Calu3 (cell line): ENCODE measurements around the gene SLC25A33. TPM values are rescaled to one million over a fixed set of nuclear protein-coding genes. Genes with fewer than 3 reads are reported as not detected.
"Not testable (repeated sequence)": the region's sequence is repeated elsewhere in the genome, so short reads cannot be mapped to it uniquely, and the experiment has no call there.

Source experiments
- BruUV-seq: library from RNA; stranded (reverse); fragments of 400-500 nt; replicated peaks from 2 replicates; lab custom pipeline; 2021; lab: Mats Ljungman, UMichigan
- CTCF ChIA-PET: fragments of 300-600 bp; sonication (Branson Sonifier 250); formaldehyde crosslinking; loops from one replicate; lab custom pipeline; 2022; ENCODE audit warnings: antibody characterized with exemption; lab: Charles Lee
- DNase-seq: peaks from one replicate; pipeline ENCODE4 v3.0.0; 2022
- H3K27ac Mint-ChIP-seq: one replicate; pipeline ENCODE4 v1.8.0; 2022; ENCODE audit warnings: mixed read lengths; ENCODE audit not compliant: unreplicated experiment
- H3K27me3 Mint-ChIP-seq: one replicate; pipeline ENCODE4 v1.8.0; 2022; ENCODE audit warnings: mixed read lengths; ENCODE audit not compliant: unreplicated experiment
- H3K36me3 Mint-ChIP-seq: one replicate; pipeline ENCODE4 v1.8.0; 2022; ENCODE audit warnings: mild to moderate bottlenecking, moderate library complexity, mixed read lengths; ENCODE audit not compliant: insufficient read depth, unreplicated experiment
- H3K4me1 Mint-ChIP-seq: one replicate; pipeline ENCODE4 v1.8.0; 2022; ENCODE audit warnings: mild to moderate bottlenecking, low read depth, mixed read lengths; ENCODE audit not compliant: unreplicated experiment
- H3K4me3 Mint-ChIP-seq: one replicate; pipeline ENCODE4 v1.8.0; 2022; ENCODE audit warnings: mild to moderate bottlenecking, low read depth, moderate library complexity, mixed read lengths; ENCODE audit not compliant: unreplicated experiment
- H3K9me3 Mint-ChIP-seq: one replicate; pipeline ENCODE4 v1.8.0; 2022; ENCODE audit warnings: low read depth, mixed read lengths; ENCODE audit not compliant: unreplicated experiment
- CTCF ChIP-seq: fragments of 200-600 bp; IDR thresholded peaks from one replicate; pipeline ENCODE4 v1.8.0; 2022; ENCODE audit warnings: antibody characterized with exemption; ENCODE audit not compliant: unreplicated experiment
- intact Hi-C: fragments of 100-400 bp; cut with micrococcal nuclease; formaldehyde crosslinking; loops from one replicate; pipeline ENCODE4 v1.10.0; 2022; ENCODE audit not compliant: unreplicated experiment
- total RNA-seq: library from RNA; stranded (reverse); gene quantifications from 2 replicates; pipeline ENCODE4 v1.2.3, GENCODE V29; 2022

Gene SLC25A33
- total RNA-seq, 1 experiment from 2014 or later = 5.2 TPM

- DNase-seq = no peak
- Mint-ChIP-seq H3K27ac (no peak overlapping the region), H3K4me1 (no peaks in the 10 kb centered on the region), H3K9me3 (no peaks in the 10 kb centered on the region), H3K4me3 (no peak overlapping the region), H3K27me3 (no peaks in the 10 kb centered on the region), H3K36me3 (peaks cover 17% of the 10 kb centered on the region)
- CTCF ChIA-PET = no interaction called here
- no TSS peak for BruUV-seq
- no peak for TF ChIP-seq CTCF
- intact Hi-C loops = no loop called here
Measured at GRCh38 chr1:9569267-9569666, 30.0 kb downstream of the SLC25A33 start.

- H3K4me3 Mint-ChIP-seq, H3K4me1 Mint-ChIP-seq, DNase-seq, H3K27me3 Mint-ChIP-seq, BruUV-seq, H3K9me3 Mint-ChIP-seq, H3K27ac Mint-ChIP-seq: not testable (repeated sequence)
- CTCF ChIA-PET = interaction anchor here (1.1 kb wide), 1 partner anchor 76 kb away, joined by 3 read pairs; no protein-coding TSS in a partner anchor
- intact Hi-C loops = loop anchor here (5.0 kb wide), 1 partner anchor 79 kb away; no protein-coding TSS in a partner anchor
- peaks cover 15% of the 10 kb centered on the region for H3K36me3 Mint-ChIP-seq
Measured at GRCh38 chr1:9570886-9571529, 31.7 kb downstream of the SLC25A33 start.

- H3K9me3 Mint-ChIP-seq = no peaks in the 10 kb centered on the region
- peaks cover 15% of the 10 kb centered on the region for H3K36me3 Mint-ChIP-seq
- intact Hi-C loops = loop anchor here (5.0 kb wide), 1 partner anchor 81 kb away; no protein-coding TSS in a partner anchor
- no TSS peak for BruUV-seq
- no peak for DNase-seq
- CTCF ChIA-PET = no interaction called here
- no peak overlapping the region for H3K27ac Mint-ChIP-seq
- H3K27me3 Mint-ChIP-seq = no peaks in the 10 kb centered on the region
- no peaks in the 10 kb centered on the region for H3K4me1 Mint-ChIP-seq
- H3K4me3 Mint-ChIP-seq = no peak overlapping the region
- peak; percentile 21 for TF ChIP-seq CTCF
Measured at GRCh38 chr1:9573723-9574122, 34.5 kb downstream of the SLC25A33 start.

- no peak for TF ChIP-seq CTCF
- CTCF ChIA-PET = interaction anchor here (0.7 kb wide), 1 partner anchor 7 kb away, joined by 6 read pairs; no protein-coding TSS in a partner anchor
- no peak overlapping the region for H3K4me3 Mint-ChIP-seq
- no peaks in the 10 kb centered on the region for H3K4me1 Mint-ChIP-seq
- H3K27ac Mint-ChIP-seq = no peak overlapping the region
- intact Hi-C loops = no loop called here
- no TSS peak for BruUV-seq
- no peaks in the 10 kb centered on the region for H3K9me3 Mint-ChIP-seq
- no peaks in the 10 kb centered on the region for H3K27me3 Mint-ChIP-seq
- no peak for DNase-seq
- H3K36me3 Mint-ChIP-seq = peaks cover 13% of the 10 kb centered on the region
Measured at GRCh38 chr1:9575486-9575885, 36.2 kb downstream of the SLC25A33 start.

- CTCF ChIA-PET = no interaction called here
- TF ChIP-seq CTCF = no peak
- H3K27ac Mint-ChIP-seq = no peak overlapping the region
- no peak overlapping the region for H3K4me3 Mint-ChIP-seq
- H3K36me3 Mint-ChIP-seq = peaks cover 19% of the 10 kb centered on the region
- DNase-seq = no peak
- H3K27me3 Mint-ChIP-seq = no peaks in the 10 kb centered on the region
- BruUV-seq = no TSS peak
- intact Hi-C loops = no loop called here
- H3K9me3 Mint-ChIP-seq = no peaks in the 10 kb centered on the region
- no peaks in the 10 kb centered on the region for H3K4me1 Mint-ChIP-seq
Measured at GRCh38 chr1:9576903-9577302, 37.6 kb downstream of the SLC25A33 start.
